ENCODE measurements around the gene RASSF5. TPM values are rescaled to one million over a fixed set of nuclear protein-coding genes. Genes with fewer than 3 reads are reported as not detected.

RASSF5 gene
- total and polyA plus RNA-seq, 2 of the 13 experiments (the other 11 are each of a cell fraction or from before 2014, with no cell fraction given), result 0.18 to 0.40 TPM

- DNase-seq (ENCODE audit: low spot score) (no peak), FAIRE-seq (no peak), ATAC-seq (no peak)
- H3K4me2 ChIP-seq (ENCODE audit: low read depth, low read length), result no peak overlapping the region
- H3K4me1 ChIP-seq (ENCODE audit: insufficient read depth, low read length), result no peaks in the 10 kb centered on the region
- no peaks in the 10 kb centered on the region for H4K20me1 ChIP-seq (ENCODE audit: insufficient read depth, low read length)
- in situ Hi-C loops (cut with HindIII; ENCODE audit: extremely low pct_ligation_motif_present, low pct_unique_long_range_greater_than_20kb) (no loop called here), intact Hi-C loops (cut with micrococcal nuclease; ENCODE audit: unreplicated experiment) (no loop called here)
- H3K9me3 ChIP-seq (ENCODE audit: low read length), result no peaks in the 10 kb centered on the region
- H3K79me2 ChIP-seq (ENCODE audit: insufficient read depth, low read length), result no peaks in the 10 kb centered on the region
- CTCF ChIA-PET (ENCODE audit: low intra/inter-chr PET ratio, low total read pairs), result no interaction called here
- H2AFZ ChIP-seq (ENCODE audit: low read length), result no peak overlapping the region
- H3K36me3 ChIP-seq (replicated peaks in 1 of 2; ENCODE audit: control insufficient read depth in 1 of 2, insufficient read depth in 2 of 2, low read length in 2 of 2), result peaks cover 20 to 62% of the 10 kb centered on the region in 2 experiments
- POLR2A ChIA-PET, result no interaction called here
- no peak overlapping the region for H3K27ac ChIP-seq (ENCODE audit: extremely low read length, insufficient read depth, low read length)
- 97% methylated on average over 5 of the region's 5 CpGs for WGBS (ENCODE audit: low lambda C conversion rate)
- H3K9ac ChIP-seq (ENCODE audit: insufficient read depth, low read depth, low read length), result no peak overlapping the region
- no TSS peak for BruUV-seq (replicated peaks)
- H3K27me3 ChIP-seq (ENCODE audit: control insufficient read depth in 1 of 2, insufficient read depth in 2 of 2, low read length in 2 of 2), result no peaks in the 10 kb centered on the region
- H3K4me3 ChIP-seq (replicated peaks in 1 of 3; ENCODE audit: insufficient read depth in 1 of 3, low read depth in 2 of 3, low read length in 3 of 3), result no peak overlapping the region
- TF ChIP-seq FIP1L1 (IDR thresholded peaks at IDR 0.05; ENCODE audit: borderline replicate concordance, insufficient read depth, low read depth, low read length), result no peak
- TF ChIP-seq PBX3 (CRISPR knock-in tag; IDR thresholded peaks at IDR 0.05; ENCODE audit: borderline replicate concordance), result no peak
These were observed 83.9 kb downstream of the RASSF5 start for GRCh38 chr1:206591226-206591625.

GRCh38 chr1:206591696-206592095 is 84.4 kb downstream of the RASSF5 start:
- Histone ChIP-seq H3K27me3 (ENCODE audit: control insufficient read depth in 1 of 2, insufficient read depth in 2 of 2, low read length in 2 of 2) (no peaks in the 10 kb centered on the region), H3K4me2 (ENCODE audit: low read depth, low read length) (no peak overlapping the region), H3K4me1 (ENCODE audit: insufficient read depth, low read length) (no peaks in the 10 kb centered on the region), H3K4me3 (replicated peaks in 1 of 3; ENCODE audit: insufficient read depth in 1 of 3, low read depth in 2 of 3, low read length in 3 of 3) (no peak overlapping the region), H3K9ac (ENCODE audit: insufficient read depth, low read depth, low read length) (no peak overlapping the region), H3K27ac (ENCODE audit: extremely low read length, insufficient read depth, low read length) (no peak overlapping the region), H3K36me3 (replicated peaks in 1 of 2; ENCODE audit: control insufficient read depth in 1 of 2, insufficient read depth in 2 of 2, low read length in 2 of 2) (peaks cover 19 to 65% of the 10 kb centered on the region in 2 experiments), H4K20me1 (ENCODE audit: insufficient read depth, low read length) (no peaks in the 10 kb centered on the region), H3K79me2 (ENCODE audit: insufficient read depth, low read length) (no peaks in the 10 kb centered on the region), H2AFZ (ENCODE audit: low read length) (no peak overlapping the region), H3K9me3 (ENCODE audit: low read length) (no peaks in the 10 kb centered on the region)
- FAIRE-seq (no peak), DNase-seq (ENCODE audit: low spot score) (no peak), ATAC-seq (no peak)
- CTCF ChIA-PET (ENCODE audit: low intra/inter-chr PET ratio, low total read pairs), result no interaction called here
- intact Hi-C loops (cut with micrococcal nuclease; ENCODE audit: unreplicated experiment), result no loop called here
- BruUV-seq (replicated peaks), result no TSS peak
- TF ChIP-seq RARG (CRISPR knock-in tag; IDR thresholded peaks at IDR 0.05; ENCODE audit: low read depth), result no peak
- TF ChIP-seq ZNF10 (CRISPR knock-in tag; IDR thresholded peaks at IDR 0.05; ENCODE audit: borderline replicate concordance, low read depth), result no peak
- TF ChIP-seq ZNF121 (CRISPR knock-in tag; IDR thresholded peaks at IDR 0.05), result no peak
- no peak for TF ChIP-seq CBX5 (CRISPR knock-in tag; IDR thresholded peaks at IDR 0.05; ENCODE audit: borderline replicate concordance)
- no peak for TF ChIP-seq ATF7-NPFF (CRISPR knock-in tag; IDR thresholded peaks at IDR 0.05; ENCODE audit: low read depth)
- no peak for TF ChIP-seq TBX2 (CRISPR knock-in tag; IDR thresholded peaks at IDR 0.05; ENCODE audit: borderline replicate concordance)
- no peak for TF ChIP-seq SNRNP70 (IDR thresholded peaks at IDR 0.05; ENCODE audit: low read depth, low read length)
- TF ChIP-seq ZNF7 (CRISPR knock-in tag; IDR thresholded peaks at IDR 0.05), result no peak
- no peak for TF ChIP-seq MLLT10 (CRISPR knock-in tag; IDR thresholded peaks at IDR 0.05)
- no peak for TF ChIP-seq RFX3 (CRISPR knock-in tag; IDR thresholded peaks at IDR 0.05)
- TF ChIP-seq XBP1 (CRISPR knock-in tag; IDR thresholded peaks at IDR 0.05), result no peak
- no peak for TF ChIP-seq SRSF1 (optimal IDR thresholded peaks at IDR 0.05; ENCODE audit: low read depth, low read length)
- TF ChIP-seq RXRA (CRISPR knock-in tag; IDR thresholded peaks at IDR 0.05), result no peak
- no peak for TF ChIP-seq AKAP8 (CRISPR knock-in tag; IDR thresholded peaks at IDR 0.05)
- no peak for TF ChIP-seq ZNF256 (CRISPR knock-in tag; conservative IDR thresholded peaks at IDR 0.05)
- no peak for TF ChIP-seq NFIB (CRISPR knock-in tag; IDR thresholded peaks at IDR 0.05; ENCODE audit: borderline replicate concordance)
- TF ChIP-seq REPIN1 (CRISPR knock-in tag; IDR thresholded peaks at IDR 0.05; ENCODE audit: borderline replicate concordance, low read depth), result no peak
- no peak for TF ChIP-seq SCMH1 (CRISPR knock-in tag; IDR thresholded peaks at IDR 0.05; ENCODE audit: borderline replicate concordance)
- in situ Hi-C loops (cut with HindIII; ENCODE audit: extremely low pct_ligation_motif_present, low pct_unique_long_range_greater_than_20kb), result no loop called here
- POLR2A ChIA-PET, result no interaction called here
- WGBS (ENCODE audit: low lambda C conversion rate), result 96% methylated on average over 9 of the region's 9 CpGs
